ENCODE measurements around the gene CRACDL. TPM values are rescaled to one million over a fixed set of nuclear protein-coding genes. Genes with fewer than 3 reads are reported as not detected.

CRACDL gene
- total and polyA plus RNA-seq, 2 donors (not counting 1 experiment from before 2014, with no cell fraction given), result 0.25 TPM; not detected in 1

- Histone ChIP-seq H3K4me2 (replicated peaks; ENCODE audit: low read depth, low read length, poor library complexity, severe bottlenecking) (no peak overlapping the region), H3K27ac (ENCODE audit: low read length in 2 of 2) (no peak overlapping the region), H2AFZ (ENCODE audit: insufficient read depth, low read depth, low read length, poor library complexity, severe bottlenecking) (no peak overlapping the region), H3K9ac (ENCODE audit: low read length) (no peak overlapping the region), H3K79me2 (ENCODE audit: control insufficient read depth, insufficient read depth, low read length) (no peaks in the 10 kb centered on the region), H3K27me3 (replicated peaks in 1 of 4; ENCODE audit: control extremely low read depth in 1 of 4, control insufficient read depth in 3 of 4, insufficient read depth in 4 of 4, low read length in 3 of 4) (no peaks in the 10 kb centered on the region), H3K9me3 (ENCODE audit: control extremely low read depth in 1 of 3, control insufficient read depth in 2 of 3, insufficient read depth in 1 of 3, low read length in 2 of 3) (no peaks in the 10 kb centered on the region), H3K36me3 (replicated peaks in 1 of 2; ENCODE audit: control extremely low read depth in 1 of 2, control insufficient read depth in 1 of 2, extremely low read depth in 1 of 2, insufficient read depth in 2 of 2, low read length in 1 of 2) (no peaks in the 10 kb centered on the region), H3K4me1 (ENCODE audit: control insufficient read depth in 2 of 2, insufficient read depth in 2 of 2, low read length in 2 of 2) (peaks cover 23 to 26% of the 10 kb centered on the region in 2 donors), H3K4me3 (ENCODE audit: control extremely low read depth in 1 of 5, extremely low read depth in 1 of 5, insufficient read depth in 1 of 5, low read depth in 2 of 5, low read length in 4 of 5) (no peak overlapping the region), H4K20me1 (ENCODE audit: control insufficient read depth, insufficient read depth, low read length, poor library complexity, severe bottlenecking) (no peaks in the 10 kb centered on the region)
- intact Hi-C loops (cut with micrococcal nuclease), result no loop called here
- H3K4me1 Mint-ChIP-seq, result peaks cover 20% of the 10 kb centered on the region
- no peaks in the 10 kb centered on the region for H3K9me3 Mint-ChIP-seq (ENCODE audit: insufficient read depth)
- WGBS (ENCODE audit: insufficient coverage), result no CpG with 5 or more reads among the region's 1 CpG
- ATAC-seq (ENCODE audit: low read depth), result no peak
- DNase-seq, result no peak
- no peak overlapping the region for H3K4me3 Mint-ChIP-seq
- POLR2A ChIA-PET, result no interaction called here
- H3K27me3 Mint-ChIP-seq, result no peaks in the 10 kb centered on the region
- CTCF ChIA-PET, result no interaction called here
- H3K27ac Mint-ChIP-seq, result no peak overlapping the region
- TF ChIP-seq EZH2 (IDR thresholded peaks at IDR 0.05; ENCODE audit: borderline replicate concordance, insufficient read depth, low read depth, low read length, poor library complexity, severe bottlenecking), result no peak
These were observed 184.3 kb downstream of the CRACDL start for GRCh38 chr2:98751748-98752147.

- CTCF ChIA-PET, result no interaction called here
- no peak overlapping the region for H3K4me3 Mint-ChIP-seq
- no peak overlapping the region for H3K9ac ChIP-seq (ENCODE audit: low read length)
- no peaks in the 10 kb centered on the region for H3K27me3 Mint-ChIP-seq
- no peak overlapping the region for H2AFZ ChIP-seq (ENCODE audit: insufficient read depth, low read depth, low read length, poor library complexity, severe bottlenecking)
- peaks cover 17 to 19% of the 10 kb centered on the region in 2 donors for H3K4me1 ChIP-seq (ENCODE audit: control insufficient read depth in 2 of 2, insufficient read depth in 2 of 2, low read length in 2 of 2)
- no peaks in the 10 kb centered on the region for H4K20me1 ChIP-seq (ENCODE audit: control insufficient read depth, insufficient read depth, low read length, poor library complexity, severe bottlenecking)
- no peaks in the 10 kb centered on the region for H3K79me2 ChIP-seq (ENCODE audit: control insufficient read depth, insufficient read depth, low read length)
- DNase-seq (no peak), ATAC-seq (ENCODE audit: low read depth) (no peak)
- no peak overlapping the region for H3K27ac ChIP-seq (ENCODE audit: low read length in 2 of 2)
- peaks cover 20% of the 10 kb centered on the region for H3K4me1 Mint-ChIP-seq
- 100% methylated on average over 3 of the region's 9 CpGs for WGBS (ENCODE audit: insufficient coverage)
- H3K4me3 ChIP-seq (ENCODE audit: control extremely low read depth in 1 of 5, extremely low read depth in 1 of 5, insufficient read depth in 1 of 5, low read depth in 2 of 5, low read length in 4 of 5), result no peak overlapping the region
- intact Hi-C loops (cut with micrococcal nuclease), result no loop called here
- H3K9me3 Mint-ChIP-seq (ENCODE audit: insufficient read depth), result no peaks in the 10 kb centered on the region
- no peak overlapping the region for H3K4me2 ChIP-seq (replicated peaks; ENCODE audit: low read depth, low read length, poor library complexity, severe bottlenecking)
- H3K36me3 ChIP-seq (replicated peaks in 1 of 2; ENCODE audit: control extremely low read depth in 1 of 2, control insufficient read depth in 1 of 2, extremely low read depth in 1 of 2, insufficient read depth in 2 of 2, low read length in 1 of 2), result no peaks in the 10 kb centered on the region
- no peak overlapping the region for H3K27ac Mint-ChIP-seq
- H3K9me3 ChIP-seq (ENCODE audit: control extremely low read depth in 1 of 3, control insufficient read depth in 2 of 3, insufficient read depth in 1 of 3, low read length in 2 of 3), result no peaks in the 10 kb centered on the region
- no peaks in the 10 kb centered on the region for H3K27me3 ChIP-seq (replicated peaks in 1 of 4; ENCODE audit: control extremely low read depth in 1 of 4, control insufficient read depth in 3 of 4, insufficient read depth in 4 of 4, low read length in 3 of 4)
- POLR2A ChIA-PET, result no interaction called here
- TF ChIP-seq CTCF (IDR thresholded peaks at IDR 0.05) (no peak), EZH2 (IDR thresholded peaks at IDR 0.05; ENCODE audit: borderline replicate concordance, insufficient read depth, low read depth, low read length, poor library complexity, severe bottlenecking) (no peak)
These were observed 185.3 kb downstream of the CRACDL start for GRCh38 chr2:98750593-98751282.

Measured in B cell (primary cell).